Coronary artery (tissue), 2 donors: ENCODE measurements around the gene TMOD1.

ENCODE experiments used
- DNase-seq: peaks from one replicate; pipeline ENCODE4 v3.0.0-alpha.2; 2017; ENCODE audit warnings: low spot score
- H3K27ac ChIP-seq, 2 donors: fragments of 200-600 bp; sonication (generic); one replicate each; pipeline ENCODE4 v1.5.1; 2016 to 2019
- H3K4me3 ChIP-seq: fragments of 200-600 bp; sonication (generic); 2 replicates; pipeline ENCODE4 v1.5.1; 2016; ENCODE audit warnings: mild to moderate bottlenecking, moderate library complexity
- CTCF ChIP-seq: fragments of 200-600 bp; sonication (generic); IDR thresholded peaks from one replicate; pipeline ENCODE4 v1.5.1; 2019; ENCODE audit warnings: antibody characterized with exemption

Gene TMOD1

DNA sequence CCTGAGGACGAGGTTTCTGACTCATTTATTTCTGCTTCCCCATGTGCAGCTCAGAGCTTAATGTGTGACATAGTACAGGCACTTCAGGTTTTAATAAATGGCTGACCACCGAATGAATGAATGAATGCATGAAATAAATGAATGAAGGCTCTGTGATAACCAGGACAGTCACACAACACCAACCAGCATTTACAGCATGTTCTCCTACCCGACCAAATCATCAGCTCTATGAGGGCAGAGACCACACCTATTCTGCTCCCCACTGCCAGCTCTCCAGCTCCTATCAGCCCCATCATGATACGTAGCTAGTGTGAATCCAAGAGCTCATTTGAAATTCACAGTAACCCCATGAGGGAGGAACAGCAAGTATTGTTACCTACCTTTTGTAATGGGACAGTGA lies 4.8 kb downstream of the TMOD1 start:
- Histone ChIP-seq H3K27ac (no peak overlapping the region), H3K4me3 (no peak overlapping the region)
- TF ChIP-seq CTCF, result no peak
- no peak for DNase-seq

DNA sequence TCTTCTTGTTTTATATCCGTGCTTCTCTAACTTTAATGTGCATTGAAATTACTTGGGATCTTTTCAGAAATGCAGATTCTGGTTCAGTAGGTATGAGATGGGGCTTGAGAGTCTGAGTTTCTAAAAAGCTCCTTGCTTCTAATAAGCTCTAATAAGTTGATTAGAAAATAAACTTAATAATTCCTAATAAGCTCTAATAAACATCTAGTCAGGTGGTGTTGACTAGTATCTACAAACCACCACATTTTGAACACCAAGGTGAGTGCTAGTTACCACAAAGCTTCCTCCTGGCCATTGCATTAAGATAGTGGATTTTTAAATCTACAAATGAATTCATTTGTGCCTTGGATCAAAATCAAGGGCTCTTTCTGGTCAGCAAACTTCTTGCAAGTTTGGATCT lies 5.3 kb downstream of the TMOD1 start:
- Histone ChIP-seq H3K27ac (no peak overlapping the region), H3K4me3 (no peak overlapping the region)
- no peak for DNase-seq
- TF ChIP-seq CTCF, result no peak

GRCh38 chr9:97507428-97507984 lies 6.0 kb downstream of the TMOD1 start:
- no peak overlapping the region for H3K27ac ChIP-seq
- H3K4me3 ChIP-seq, result no peak overlapping the region
- DNase-seq, result no peak
- TF ChIP-seq CTCF, result no peak

DNA sequence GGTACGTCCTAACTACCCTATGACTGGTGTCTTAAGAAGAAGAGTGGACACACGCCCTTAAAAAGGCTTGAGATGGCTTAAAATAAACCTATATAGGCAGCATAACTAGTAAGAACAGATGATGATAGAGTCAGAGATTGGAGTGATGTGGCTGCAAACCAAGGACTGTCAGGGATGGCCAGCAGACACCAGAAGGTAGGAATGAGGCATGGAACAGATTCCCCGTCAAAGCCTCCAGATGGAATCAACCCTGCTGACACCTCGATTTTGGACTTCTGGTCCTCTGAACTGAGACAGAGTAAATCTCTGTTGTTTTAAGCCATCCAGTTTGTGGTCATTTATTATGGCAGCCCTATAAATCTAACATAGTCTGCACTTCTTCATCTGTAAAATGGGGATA lies 7.4 kb downstream of the TMOD1 start:
- H3K4me3 ChIP-seq, result no peak overlapping the region
- H3K27ac ChIP-seq, result no peak overlapping the region
- TF ChIP-seq CTCF, result no peak
- DNase-seq, result no peak

DNA sequence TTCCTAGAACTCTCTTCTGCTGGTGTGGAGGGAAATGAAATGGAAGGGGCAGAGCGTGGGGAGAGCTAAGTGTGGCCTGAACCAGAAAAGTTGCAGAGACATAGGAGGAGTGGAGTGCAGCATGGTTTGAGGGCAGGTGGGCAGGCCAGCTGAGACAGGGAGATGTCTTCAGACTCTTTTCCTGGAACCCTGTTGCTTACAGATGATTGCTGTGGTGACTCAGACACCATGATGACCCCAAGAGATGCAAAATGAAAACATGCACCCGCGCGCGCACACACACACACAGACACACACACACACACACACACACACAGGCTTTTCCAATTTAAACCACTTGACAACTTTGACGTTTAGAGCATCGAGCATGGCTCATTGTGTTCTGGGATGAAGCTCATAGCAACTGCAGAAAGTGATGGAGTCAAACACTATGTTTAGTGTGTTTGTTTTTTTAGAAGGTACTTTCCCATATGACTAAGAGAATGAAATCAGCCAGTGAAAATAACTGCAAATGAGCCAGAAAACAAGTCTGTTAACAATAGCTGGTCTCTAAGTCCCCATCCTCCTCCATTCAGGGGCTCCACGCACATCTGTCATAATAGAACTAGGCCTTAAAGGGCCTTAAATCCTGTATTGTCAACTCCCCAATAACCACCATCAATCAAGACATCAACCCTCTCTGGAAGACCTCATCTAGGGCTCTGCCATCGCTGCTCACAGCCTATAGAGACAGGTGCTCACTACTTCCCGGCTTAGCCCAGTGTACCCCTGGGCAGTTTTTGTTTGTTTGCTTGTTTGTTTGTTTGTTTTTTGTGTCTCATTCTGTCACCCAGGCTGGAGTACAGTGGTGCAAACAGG lies 9.6 kb downstream of the TMOD1 start:
- DNase-seq, result no peak
- Histone ChIP-seq H3K4me3 (no peak overlapping the region), H3K27ac (peak overlapping the region in 1 of 2 donors; percentile 2)
- no peak for TF ChIP-seq CTCF

DNA sequence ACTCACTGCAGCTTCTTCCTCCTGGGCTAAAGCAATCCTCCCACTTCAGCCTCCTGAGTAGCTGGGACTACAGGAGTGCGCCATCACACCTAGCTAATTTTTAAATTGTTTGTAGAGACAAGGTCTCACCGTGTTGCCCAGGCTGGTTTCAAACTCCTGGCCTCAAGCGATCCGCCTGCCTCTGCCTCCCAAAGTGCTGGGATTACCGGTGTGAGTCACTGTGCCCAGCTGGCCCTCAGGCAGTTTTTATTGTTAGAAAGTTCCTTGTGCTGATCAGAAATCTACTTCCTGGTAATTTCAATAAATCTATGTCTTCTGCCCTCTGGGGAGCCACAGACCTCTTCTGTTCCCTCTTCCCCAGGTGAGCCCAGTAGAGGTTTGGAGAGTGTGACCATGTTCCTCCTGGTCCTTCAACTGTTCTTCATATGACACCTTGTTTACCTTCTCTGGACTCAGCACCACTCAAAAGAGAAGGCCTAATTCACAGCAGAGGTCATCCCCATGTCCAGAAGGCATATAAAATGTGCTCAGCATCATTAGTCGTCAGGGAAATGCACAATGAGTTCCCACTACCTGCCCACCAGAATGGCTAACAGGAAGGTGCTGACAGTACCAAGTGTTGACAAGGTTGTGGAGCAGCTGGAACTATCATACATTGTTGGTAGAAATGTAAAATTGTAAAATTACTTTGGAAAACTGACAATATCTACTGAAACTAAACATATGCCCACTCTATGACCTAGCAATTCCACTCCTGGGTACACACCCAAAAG lies 10.4 kb downstream of the TMOD1 start:
- peak overlapping the region in 1 of 2 donors; percentile 2 for H3K27ac ChIP-seq
- no peak overlapping the region for H3K4me3 ChIP-seq
- DNase-seq, result no peak
- TF ChIP-seq CTCF, result no peak
